Cerebellar cortex (tissue), 1 donor: ENCODE results near the gene MERTK.

ENCODE experiments used
- DNase-seq: peaks from one replicate; pipeline ENCODE4 v3.0.0-alpha.2; 2015; ENCODE audit warnings: low spot score

MERTK gene

GRCh38 chr2:111978452-111979170 lies 80.2 kb downstream of the MERTK start:
- no peak for DNase-seq

- DNase-seq = no peak
Measured at GRCh38 chr2:111981666-111982065, 83.3 kb downstream of the MERTK start.

- DNase-seq = no peak
Measured at GRCh38 chr2:111982822-111983221, 84.4 kb downstream of the MERTK start.

GRCh38 chr2:111983478-111984212 lies 85.2 kb downstream of the MERTK start:
- no peak for DNase-seq

GRCh38 chr2:111984213-111984604 lies 85.8 kb downstream of the MERTK start:
- DNase-seq = no peak

GRCh38 chr2:111985514-111985913 lies 87.1 kb downstream of the MERTK start:
- DNase-seq = no peak

GRCh38 chr2:111986116-111986900 lies 87.9 kb downstream of the MERTK start:
- no peak for DNase-seq

GRCh38 chr2:111990375-111990774 lies 92.0 kb downstream of the MERTK start:
- no peak for DNase-seq

GRCh38 chr2:111990856-111991255 lies 92.4 kb downstream of the MERTK start:
- DNase-seq = no peak

GRCh38 chr2:111994042-111994441 lies 95.6 kb downstream of the MERTK start:
- DNase-seq = no peak

- no peak for DNase-seq
Measured at GRCh38 chr2:111995148-111995547, 96.7 kb downstream of the MERTK start.

GRCh38 chr2:111999809-112000208 lies 101.4 kb downstream of the MERTK start:
- no peak for DNase-seq

- no peak for DNase-seq
Measured at GRCh38 chr2:112000399-112001135, 102.2 kb downstream of the MERTK start.

GRCh38 chr2:112001136-112001715 lies 102.8 kb downstream of the MERTK start:
- no peak for DNase-seq

GRCh38 chr2:112001942-112002341 lies 103.5 kb downstream of the MERTK start:
- DNase-seq = no peak

- DNase-seq = no peak
Measured at GRCh38 chr2:112003576-112004252, 105.3 kb downstream of the MERTK start.

GRCh38 chr2:112004253-112004645 lies 105.8 kb downstream of the MERTK start:
- DNase-seq = no peak

- no peak for DNase-seq
Measured at GRCh38 chr2:112005406-112006075, 107.1 kb downstream of the MERTK start.

- DNase-seq = no peak
Measured at GRCh38 chr2:112006076-112006410, 107.6 kb downstream of the MERTK start.

- DNase-seq = no peak
Measured at GRCh38 chr2:112007493-112007892, 109.1 kb downstream of the MERTK start.
